Activated CD8-positive, alpha-beta T cell treated with anti-CD3 and anti-CD28 coated beads for 36 hours (primary cell): ENCODE data around the gene ARMH4. TPM values are rescaled to one million over a fixed set of nuclear protein-coding genes. Genes with fewer than 3 reads are reported as not detected.
A peak's percentile ranks its signal among the peaks of the same experiment; 100 is the strongest.

Experiments used
- ATAC-seq: fragments of 200-7000 bp; cut with Tn5 transposase; one replicate; pipeline ENCODE4 v1.10.0; 2021; ENCODE audit warnings: mild to moderate bottlenecking, moderate library complexity
- CTCF ChIA-PET: fragments of 350-600 bp; sonication (Branson Sonifier 250); formaldehyde crosslinking; loops from one replicate; lab custom pipeline; 2021; ENCODE audit warnings: antibody characterized with exemption; lab: Charles Lee
- POLR2A ChIA-PET: fragments of 350-600 bp; sonication (Branson Sonifier 250); formaldehyde crosslinking; loops from one replicate; lab custom pipeline; 2021; ENCODE audit warnings: antibody characterized with exemption; lab: Charles Lee
- DNase-seq: peaks from one replicate; pipeline ENCODE4 v3.0.0-alpha.2; 2020
- H3K27ac Mint-ChIP-seq: one replicate; pipeline ENCODE4 v1.8.0; 2021; ENCODE audit warnings: mild to moderate bottlenecking, mixed read lengths
- H3K27me3 Mint-ChIP-seq: one replicate; pipeline ENCODE4 v1.8.0; 2021; ENCODE audit warnings: mixed read lengths
- H3K36me3 Mint-ChIP-seq: one replicate; pipeline ENCODE4 v1.8.0; 2021; ENCODE audit warnings: low read depth, mixed read lengths
- H3K4me1 Mint-ChIP-seq: one replicate; pipeline ENCODE4 v1.8.0; 2021; ENCODE audit warnings: low read depth, mixed read lengths
- H3K4me3 Mint-ChIP-seq: one replicate; pipeline ENCODE4 v1.8.0; 2021; ENCODE audit warnings: mild to moderate bottlenecking, moderate library complexity, mixed read lengths
- H3K9me3 Mint-ChIP-seq: one replicate; pipeline ENCODE4 v1.8.0; 2021; ENCODE audit warnings: mixed read lengths
- intact Hi-C: fragments of 100-400 bp; cut with micrococcal nuclease; formaldehyde crosslinking; loops from one replicate; pipeline ENCODE4 v1.10.0; 2022
- total RNA-seq, 2 experiments: library from RNA; stranded (reverse); gene quantifications; one replicate each; pipeline ENCODE4 v1.2.3, GENCODE V29; 2021
- TF ChIP-seq, protein P1 (sequence below): fragments of 200-600 bp; IDR thresholded peaks from one replicate; pipeline ENCODE4 v1.8.0; 2022; ENCODE audit warnings: antibody characterized with exemption, mild to moderate bottlenecking

The ARMH4 gene
- total RNA-seq, 2 experiments from 2014 or later: not detected

DNA sequence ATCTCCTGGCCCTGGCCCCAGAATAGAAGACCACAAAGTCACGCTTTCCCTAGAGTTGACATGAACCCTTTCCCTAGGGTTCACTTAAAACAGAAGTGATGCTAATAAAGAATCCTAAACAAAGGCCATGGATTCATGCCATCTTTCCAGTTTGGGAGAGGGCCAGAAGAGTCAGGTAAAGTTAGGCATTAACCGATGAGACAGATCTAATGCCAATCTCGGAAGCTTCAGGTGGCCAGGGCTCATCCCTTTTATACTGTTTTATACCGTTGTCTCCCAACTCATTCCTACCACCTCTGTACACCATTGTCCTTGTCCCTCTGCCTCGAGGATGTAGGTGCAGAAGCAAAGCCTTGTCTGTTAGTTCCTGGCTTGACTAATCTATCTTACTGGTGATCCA, 25.1 kb upstream of the ARMH4 start:
- POLR2A ChIA-PET: interaction anchor here (1.5 kb wide), 1 partner anchor 23 kb away, joined by 3 read pairs; the partner anchor contains the start of gene ACTR10
- TF ChIP-seq, protein P1, sequence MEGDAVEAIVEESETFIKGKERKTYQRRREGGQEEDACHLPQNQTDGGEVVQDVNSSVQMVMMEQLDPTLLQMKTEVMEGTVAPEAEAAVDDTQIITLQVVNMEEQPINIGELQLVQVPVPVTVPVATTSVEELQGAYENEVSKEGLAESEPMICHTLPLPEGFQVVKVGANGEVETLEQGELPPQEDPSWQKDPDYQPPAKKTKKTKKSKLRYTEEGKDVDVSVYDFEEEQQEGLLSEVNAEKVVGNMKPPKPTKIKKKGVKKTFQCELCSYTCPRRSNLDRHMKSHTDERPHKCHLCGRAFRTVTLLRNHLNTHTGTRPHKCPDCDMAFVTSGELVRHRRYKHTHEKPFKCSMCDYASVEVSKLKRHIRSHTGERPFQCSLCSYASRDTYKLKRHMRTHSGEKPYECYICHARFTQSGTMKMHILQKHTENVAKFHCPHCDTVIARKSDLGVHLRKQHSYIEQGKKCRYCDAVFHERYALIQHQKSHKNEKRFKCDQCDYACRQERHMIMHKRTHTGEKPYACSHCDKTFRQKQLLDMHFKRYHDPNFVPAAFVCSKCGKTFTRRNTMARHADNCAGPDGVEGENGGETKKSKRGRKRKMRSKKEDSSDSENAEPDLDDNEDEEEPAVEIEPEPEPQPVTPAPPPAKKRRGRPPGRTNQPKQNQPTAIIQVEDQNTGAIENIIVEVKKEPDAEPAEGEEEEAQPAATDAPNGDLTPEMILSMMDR: no peak
- DNase-seq (no peak), ATAC-seq (no peak)
- no peaks in the 10 kb centered on the region for H3K9me3 Mint-ChIP-seq
- CTCF ChIA-PET: interaction anchor here (1.6 kb wide), 1 partner anchor 69 kb away, joined by 3 read pairs; no protein-coding TSS in a partner anchor
- H3K4me3 Mint-ChIP-seq: no peak overlapping the region
- H3K4me1 Mint-ChIP-seq: no peaks in the 10 kb centered on the region
- H3K27ac Mint-ChIP-seq: no peak overlapping the region
- intact Hi-C loops: no loop called here
- peaks cover 6% of the 10 kb centered on the region for H3K27me3 Mint-ChIP-seq
- H3K36me3 Mint-ChIP-seq: no peaks in the 10 kb centered on the region

DNA sequence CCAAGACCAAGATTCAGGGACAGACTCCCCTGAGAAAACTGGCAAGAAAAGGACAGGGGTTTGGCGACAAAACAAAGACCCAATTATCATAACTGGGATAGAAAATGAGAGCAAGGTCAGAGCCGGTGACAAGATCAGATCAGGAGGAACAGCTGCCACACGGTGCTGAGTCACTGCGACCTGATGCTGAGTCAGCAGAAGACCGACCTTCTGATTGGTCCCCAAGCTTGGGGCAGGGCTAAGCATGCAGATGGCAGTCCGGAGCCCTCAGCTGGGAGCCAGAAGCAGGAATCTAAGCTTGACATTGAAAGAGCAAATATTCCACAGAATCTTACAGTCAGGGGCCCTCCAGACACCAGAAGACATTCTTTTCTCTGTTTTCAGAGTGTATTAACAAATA, 19.1 kb upstream of the ARMH4 start:
- DNase-seq: peak; percentile 54
- peaks cover 6% of the 10 kb centered on the region for H3K4me1 Mint-ChIP-seq
- H3K27me3 Mint-ChIP-seq: peaks cover 13% of the 10 kb centered on the region

DNA sequence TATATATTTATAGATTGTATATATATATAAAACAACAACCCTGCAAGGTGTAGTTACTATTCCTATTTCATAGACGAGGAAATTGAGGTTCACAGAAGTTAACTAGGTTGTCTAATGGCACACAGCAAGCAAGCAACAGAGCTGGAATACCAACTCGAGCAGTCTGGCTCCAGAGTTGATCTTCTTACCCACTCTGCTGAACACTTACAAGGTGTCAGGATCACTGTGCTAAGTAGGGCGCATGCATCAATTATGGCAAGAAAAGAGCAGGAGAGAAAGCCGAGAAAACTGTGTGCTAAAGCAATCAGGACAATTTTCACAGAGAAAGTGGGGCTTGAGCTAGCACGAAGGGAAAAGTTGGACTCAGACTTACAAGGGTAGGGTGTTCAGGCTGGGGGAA, 15.9 kb upstream of the ARMH4 start:
- TF ChIP-seq, protein P1: no peak
- CTCF ChIA-PET: interaction anchor here (0.9 to 6.5 kb wide), 4 partner anchors 21 to 678 kb away, joined by 3 to 51 read pairs (median 4); no protein-coding TSS in a partner anchor
- intact Hi-C loops: loop anchor here (5.0 kb wide), 1 partner anchor 61 kb away; no protein-coding TSS in a partner anchor
- no peak for DNase-seq
- no peak overlapping the region for H3K4me3 Mint-ChIP-seq
- no peak for ATAC-seq
- POLR2A ChIA-PET: no interaction called here
- H3K4me1 Mint-ChIP-seq: peaks cover 6% of the 10 kb centered on the region
- no peaks in the 10 kb centered on the region for H3K9me3 Mint-ChIP-seq
- no peak overlapping the region for H3K27ac Mint-ChIP-seq
- peaks cover 7% of the 10 kb centered on the region for H3K27me3 Mint-ChIP-seq
- H3K36me3 Mint-ChIP-seq: no peaks in the 10 kb centered on the region

More for the DNA sequence above, 19.1 kb upstream of the ARMH4 start:
- intact Hi-C loops: no loop called here
- Mint-ChIP-seq H3K36me3 (no peaks in the 10 kb centered on the region), H3K27ac (no peak overlapping the region), H3K9me3 (no peaks in the 10 kb centered on the region), H3K4me3 (no peak overlapping the region)
- ChIA-PET POLR2A (no interaction called here), CTCF (no interaction called here)
- ATAC-seq: peak; percentile 77
- TF ChIP-seq, protein P1: no peak

DNA sequence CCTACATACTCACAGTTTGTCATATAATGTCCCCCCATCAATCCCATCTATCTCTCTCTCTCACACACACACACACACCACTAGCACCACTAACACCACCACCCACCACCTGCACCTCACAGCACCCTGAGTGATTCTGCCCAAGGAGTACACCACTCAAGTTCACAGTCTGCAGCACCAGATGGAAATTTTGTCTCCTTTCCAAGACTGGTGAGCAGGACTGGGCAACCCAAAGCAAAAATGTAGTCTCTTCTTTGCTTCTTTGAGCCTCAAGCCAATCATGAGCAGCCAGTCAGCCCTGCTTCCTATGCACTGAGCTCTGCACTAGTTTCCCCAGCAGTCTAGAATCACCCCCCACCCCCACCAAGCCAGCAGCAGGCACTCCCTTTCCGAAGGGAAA, 15.0 kb upstream of the ARMH4 start:
- POLR2A ChIA-PET: no interaction called here
- intact Hi-C loops: loop anchor here (5.0 kb wide), 1 partner anchor 60 kb away; no protein-coding TSS in a partner anchor

More for the DNA sequence above, 15.0 kb upstream of the ARMH4 start:
- DNase-seq (no peak), ATAC-seq (no peak)
- CTCF ChIA-PET: interaction anchor here (0.6 to 6.5 kb wide), 8 partner anchors 15 to 677 kb away, joined by 3 to 51 read pairs (median 5); partner anchors contain the start of gene ARMH4
- Mint-ChIP-seq H3K4me1 (peaks cover 6% of the 10 kb centered on the region), H3K4me3 (no peak overlapping the region), H3K27ac (no peak overlapping the region), H3K27me3 (peaks cover 7% of the 10 kb centered on the region), H3K9me3 (no peaks in the 10 kb centered on the region), H3K36me3 (no peaks in the 10 kb centered on the region)
- TF ChIP-seq, protein P1: no peak
